Measurements from ENCODE around the gene WDR87. TPM values are rescaled to one million over a fixed set of nuclear protein-coding genes. Genes with fewer than 3 reads are reported as not detected.

Gene WDR87
- total and polyA plus RNA-seq, 2 of the 4 experiments (the other 2 are of a cell fraction): not detected

GRCh38 chr19:37929355-37929923 is 23.0 kb upstream of the WDR87 start:
- H4K91ac ChIP-seq (ENCODE audit: insufficient read depth, low read depth, low read length): no peak overlapping the region
- H2BK20ac ChIP-seq (ENCODE audit: low read depth, low read length): no peak overlapping the region
- no peak overlapping the region for H3K4ac ChIP-seq (ENCODE audit: low read depth, low read length)
- WGBS, 2 experiments (ENCODE audit: extremely low coverage in 2 of 2, insufficient read length in 1 of 2): no CpG with 5 or more reads among the region's 4 CpGs
- no peak overlapping the region for H3K9ac ChIP-seq (ENCODE audit: low read depth, low read length)
- ChIA-PET POLR2A (ENCODE audit: unreplicated experiment) (no interaction called here), CTCF (no interaction called here)
- H2BK120ac ChIP-seq (ENCODE audit: low read depth, low read length): no peak overlapping the region
- ATAC-seq (ENCODE audit: low read depth) (no peak), DNase-seq (no peak)
- peaks cover 33 to 85% of the 10 kb centered on the region in 2 experiments for H3K79me1 ChIP-seq (ENCODE audit: low read depth in 1 of 2, low read length in 2 of 2)
- no peak overlapping the region for H3K18ac ChIP-seq (ENCODE audit: low read depth, low read length)
- H3K56ac ChIP-seq (ENCODE audit: extremely low read depth, insufficient read depth, low read length): no peak overlapping the region
- no peak overlapping the region for H3K27ac ChIP-seq (ENCODE audit: insufficient read depth, low read length)
- intact Hi-C loops (cut with micrococcal nuclease): no loop called here
- H2AK9ac ChIP-seq (replicated peaks; ENCODE audit: low read depth, low read length, poor library complexity): no peak overlapping the region
- TF ChIP-seq RCOR1 (IDR thresholded peaks at IDR 0.05; ENCODE audit: insufficient replicate concordance, low read length) (no peak), FOS (IDR thresholded peaks at IDR 0.05; ENCODE audit: low read depth, low read length) (no peak), MAZ (IDR thresholded peaks at IDR 0.05; ENCODE audit: borderline replicate concordance, low read depth, low read length) (no peak), MXI1 (IDR thresholded peaks at IDR 0.05; ENCODE audit: borderline replicate concordance, low read depth, low read length) (no peak), BHLHE40 (IDR thresholded peaks at IDR 0.05; ENCODE audit: low read depth, low read length) (no peak), RAD21 (IDR thresholded peaks at IDR 0.05; ENCODE audit: low read length) (no peak), SMC3 (IDR thresholded peaks at IDR 0.05; ENCODE audit: low read depth, low read length) (no peak), MAFK (IDR thresholded peaks at IDR 0.05; ENCODE audit: low read depth, low read length) (no peak), RFX5 (IDR thresholded peaks at IDR 0.05; ENCODE audit: low read depth, low read length) (no peak), NFE2L2 (IDR thresholded peaks at IDR 0.05; ENCODE audit: low read depth, low read length) (no peak), POLR2A (IDR thresholded peaks at IDR 0.05; ENCODE audit: low read depth, low read length) (no peak), CHD1 (IDR thresholded peaks at IDR 0.05; ENCODE audit: low read depth, low read length) (no peak), CEBPB (IDR thresholded peaks at IDR 0.05; ENCODE audit: low read depth, low read length) (no peak), CTCF (conservative IDR thresholded peaks at IDR 0.05; ENCODE audit: low read depth, low read length) (no peak)
- TF ChIP-seq, protein P1, sequence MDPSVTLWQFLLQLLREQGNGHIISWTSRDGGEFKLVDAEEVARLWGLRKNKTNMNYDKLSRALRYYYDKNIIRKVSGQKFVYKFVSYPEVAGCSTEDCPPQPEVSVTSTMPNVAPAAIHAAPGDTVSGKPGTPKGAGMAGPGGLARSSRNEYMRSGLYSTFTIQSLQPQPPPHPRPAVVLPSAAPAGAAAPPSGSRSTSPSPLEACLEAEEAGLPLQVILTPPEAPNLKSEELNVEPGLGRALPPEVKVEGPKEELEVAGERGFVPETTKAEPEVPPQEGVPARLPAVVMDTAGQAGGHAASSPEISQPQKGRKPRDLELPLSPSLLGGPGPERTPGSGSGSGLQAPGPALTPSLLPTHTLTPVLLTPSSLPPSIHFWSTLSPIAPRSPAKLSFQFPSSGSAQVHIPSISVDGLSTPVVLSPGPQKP (IDR thresholded peaks at IDR 0.05; ENCODE audit: borderline replicate concordance, low read depth, low read length): no peak
- TF ChIP-seq, protein P2, sequence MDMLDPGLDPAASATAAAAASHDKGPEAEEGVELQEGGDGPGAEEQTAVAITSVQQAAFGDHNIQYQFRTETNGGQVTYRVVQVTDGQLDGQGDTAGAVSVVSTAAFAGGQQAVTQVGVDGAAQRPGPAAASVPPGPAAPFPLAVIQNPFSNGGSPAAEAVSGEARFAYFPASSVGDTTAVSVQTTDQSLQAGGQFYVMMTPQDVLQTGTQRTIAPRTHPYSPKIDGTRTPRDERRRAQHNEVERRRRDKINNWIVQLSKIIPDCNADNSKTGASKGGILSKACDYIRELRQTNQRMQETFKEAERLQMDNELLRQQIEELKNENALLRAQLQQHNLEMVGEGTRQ (IDR thresholded peaks at IDR 0.05; ENCODE audit: low read depth, low read length): no peak
- H3K4me3 ChIP-seq (ENCODE audit: insufficient read depth, low read depth, low read length): no peak overlapping the region
- no peak overlapping the region for H3K14ac ChIP-seq (replicated peaks; ENCODE audit: low read depth, low read length)
- no peak overlapping the region for H3K23ac ChIP-seq (ENCODE audit: low read depth, low read length)
- no peak overlapping the region for H3K4me2 ChIP-seq (ENCODE audit: low read depth, low read length)
- no peak overlapping the region for H4K5ac ChIP-seq (ENCODE audit: low read depth, low read length)
- dilution Hi-C loops (cut with HindIII; ENCODE audit: low sequenced_read_pairs, unreplicated experiment): no loop called here
- H3K9me3 ChIP-seq (ENCODE audit: control insufficient read depth, insufficient read depth, low read length): peaks cover 3% of the 10 kb centered on the region
- no peak overlapping the region for H2BK15ac ChIP-seq (ENCODE audit: low read depth, low read length)
- peaks cover 40% of the 10 kb centered on the region for H4K20me1 ChIP-seq (ENCODE audit: insufficient read depth, low read length)
- in situ Hi-C loops (cut with MboI; ENCODE audit: low sequenced_read_pairs): no loop called here
- H2BK5ac ChIP-seq (ENCODE audit: low read depth, low read length, poor library complexity, severe bottlenecking): no peak overlapping the region
- H4K8ac ChIP-seq (ENCODE audit: low read depth in 2 of 2, low read length in 2 of 2): no peak overlapping the region
- no peak overlapping the region for H2AFZ ChIP-seq (replicated peaks; ENCODE audit: low read length, poor library complexity)
- 0 out of 2 replicates have a peak, but pooled peaks cover 1% of the 10 kb centered on the region for H3K36me3 ChIP-seq (ENCODE audit: control insufficient read depth, insufficient read depth, low read length)
- peaks cover 11% of the 10 kb centered on the region for H3K4me1 ChIP-seq (ENCODE audit: control insufficient read depth, insufficient read depth, low read length)
- BruUV-seq (replicated peaks): no TSS peak
- H3K9me1 ChIP-seq (ENCODE audit: insufficient read depth, low read length): peaks cover 9% of the 10 kb centered on the region
- H3K27me3 ChIP-seq (ENCODE audit: control insufficient read depth, insufficient read depth, low read length): no peaks in the 10 kb centered on the region
- H2AK5ac ChIP-seq (ENCODE audit: low read depth, low read length): no peak overlapping the region

Data from IMR-90 (cell line).